Right forelimb (tissue), 1 donor: ENCODE data around the gene F10.
"Not testable (repeated sequence)": the region's sequence is repeated elsewhere in the genome, so short reads cannot be mapped to it uniquely, and the experiment has no call there.

Experiments used
- DNase-seq: peaks from one replicate; pipeline ENCODE4 v3.0.0-alpha.2; 2018

The F10 gene

DNA sequence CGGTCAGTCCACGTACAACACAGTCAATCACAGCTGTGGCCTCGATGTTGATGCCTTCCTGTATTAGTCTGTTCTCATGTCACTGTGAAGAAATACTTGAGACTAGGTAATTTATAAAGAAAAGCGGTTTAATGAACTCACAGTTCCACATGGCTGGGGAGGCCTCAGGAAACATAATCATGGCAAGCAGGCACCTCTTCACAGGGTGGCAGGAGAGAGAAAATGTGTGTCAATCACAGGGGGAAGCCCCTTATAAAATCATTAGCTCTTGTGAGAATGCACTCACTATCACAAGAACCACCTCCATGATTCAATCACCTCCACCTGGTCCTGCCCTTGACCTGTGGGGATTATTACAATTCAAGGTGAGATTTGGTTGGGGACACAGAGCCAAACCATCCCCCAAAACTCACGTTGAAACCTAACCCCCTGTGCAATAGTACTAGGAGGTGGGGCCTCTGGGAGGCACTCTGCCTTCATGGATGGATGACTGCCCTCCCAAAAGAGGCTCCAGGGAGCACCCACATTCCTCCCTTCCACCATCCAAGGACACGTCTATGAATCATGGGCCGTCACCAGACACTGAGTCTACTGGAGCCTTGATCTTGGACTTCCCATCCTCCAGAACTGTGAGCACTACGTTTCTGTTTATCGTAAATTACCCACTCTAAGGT is 33.5 kb downstream of the F10 start:
- DNase-seq = no peak

DNA sequence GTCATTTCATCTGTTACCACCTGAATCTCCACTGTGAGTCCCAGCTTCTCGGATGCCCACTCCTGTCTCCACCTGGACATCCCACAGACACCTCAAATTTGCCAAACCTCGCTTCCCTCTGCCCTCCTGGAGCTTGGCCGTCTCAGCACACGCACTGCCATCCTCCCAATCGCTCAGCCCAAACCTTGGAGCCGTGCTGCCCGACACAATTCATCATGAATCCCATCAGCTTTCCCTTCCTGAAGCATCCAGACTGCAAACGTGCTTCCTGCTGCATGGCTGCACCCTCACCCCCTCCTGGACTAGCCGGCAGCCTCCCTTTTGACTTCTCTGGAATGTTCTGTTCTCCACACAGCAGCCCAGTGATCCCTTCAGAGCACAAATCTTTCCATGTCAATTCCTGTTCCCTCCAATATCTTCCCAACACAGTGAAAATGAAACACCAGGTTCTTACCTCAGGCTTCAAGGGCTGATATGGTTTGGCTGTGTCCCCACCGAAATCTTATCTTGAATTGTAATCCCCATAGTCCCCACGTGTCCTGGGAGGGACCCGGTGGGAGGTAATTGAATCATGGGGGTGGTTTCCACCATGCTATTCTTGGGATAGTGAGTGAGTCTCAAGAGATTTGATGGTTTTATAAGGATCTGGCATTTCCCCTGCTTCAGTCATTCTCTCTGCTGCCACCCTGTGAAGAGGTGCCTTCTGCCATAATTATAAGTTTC is 34.8 kb downstream of the F10 start:
- no peak for DNase-seq

DNA sequence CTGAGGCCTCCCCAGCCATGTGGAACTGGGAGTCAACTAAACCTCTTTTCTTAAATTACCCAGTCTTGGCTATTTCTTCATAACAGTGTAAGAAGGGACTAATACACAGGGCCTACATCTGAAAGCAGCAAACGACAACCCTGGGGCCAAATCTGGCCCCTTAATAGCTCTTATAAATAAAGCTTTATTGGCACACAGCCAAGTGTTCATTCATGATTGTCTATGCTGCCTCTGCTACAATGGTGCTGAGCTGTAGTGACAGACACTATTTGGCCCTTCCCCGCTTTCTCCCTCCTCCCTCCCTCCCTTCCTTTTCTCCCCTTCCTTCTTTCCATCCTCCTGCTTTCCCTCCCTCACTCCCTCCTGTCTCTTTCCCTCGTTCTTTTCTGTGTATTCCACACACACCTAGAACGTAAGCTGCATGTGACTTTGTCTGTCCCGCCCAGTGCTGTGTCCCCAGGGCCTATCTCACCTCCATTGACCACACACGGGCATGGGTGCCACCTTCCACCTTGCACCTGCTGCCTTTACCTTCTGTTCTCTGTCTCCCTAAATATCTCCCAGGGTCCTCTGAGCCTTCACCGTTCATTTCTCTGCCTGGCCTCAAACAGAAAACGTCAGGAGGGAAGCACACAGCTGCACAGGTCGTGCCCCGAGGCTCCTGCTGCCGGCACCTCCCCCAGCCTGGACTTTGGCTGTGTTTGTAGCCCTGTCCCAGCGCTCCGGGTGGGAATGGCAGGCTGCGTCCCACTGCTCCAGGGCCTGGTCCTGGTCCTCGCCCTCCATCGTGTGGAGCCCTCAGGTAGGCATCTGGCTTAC is 35.5 kb downstream of the F10 start, which contains the start of gene PROZ:
PROZ (plus strand) TSS at position 720 of the 819 bp plus-strand sequence; CDS start at position 733, 13 bp downstream.
- DNase-seq = no peak

GRCh38 chr13:113158946-113159345 is 36.3 kb downstream of the F10 start:
- DNase-seq = no peak

DNA sequence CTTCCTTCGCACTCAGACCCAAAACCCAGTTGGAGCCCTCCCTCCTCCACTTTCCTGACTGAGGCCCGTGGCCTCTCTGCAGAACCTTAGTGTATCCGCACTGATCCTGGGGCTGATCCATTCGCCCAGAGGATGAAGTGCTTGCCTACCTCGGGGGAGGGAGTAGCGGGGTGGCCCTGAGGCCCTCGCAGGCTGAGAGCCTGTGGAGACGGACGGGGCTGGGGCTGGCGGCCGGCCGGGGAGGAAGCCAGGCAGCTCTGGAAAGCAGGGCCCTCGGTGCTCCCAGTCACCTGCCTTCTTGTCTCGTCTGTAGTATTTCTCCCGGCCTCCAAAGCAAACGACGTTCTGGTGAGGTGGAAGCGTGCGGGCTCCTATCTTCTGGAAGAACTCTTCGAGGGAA is 37.1 kb downstream of the F10 start:
- DNase-seq = no peak

GRCh38 chr13:113160983-113161382 is 38.4 kb downstream of the F10 start:
- DNase-seq = no peak

GRCh38 chr13:113161433-113161832 is 38.8 kb downstream of the F10 start:
- DNase-seq = no peak

GRCh38 chr13:113161975-113162374 is 39.4 kb downstream of the F10 start:
- not testable (repeated sequence) for DNase-seq

- no peak for DNase-seq
Observed at GRCh38 chr13:113162783-113163685, 40.4 kb downstream of the F10 start.

DNA sequence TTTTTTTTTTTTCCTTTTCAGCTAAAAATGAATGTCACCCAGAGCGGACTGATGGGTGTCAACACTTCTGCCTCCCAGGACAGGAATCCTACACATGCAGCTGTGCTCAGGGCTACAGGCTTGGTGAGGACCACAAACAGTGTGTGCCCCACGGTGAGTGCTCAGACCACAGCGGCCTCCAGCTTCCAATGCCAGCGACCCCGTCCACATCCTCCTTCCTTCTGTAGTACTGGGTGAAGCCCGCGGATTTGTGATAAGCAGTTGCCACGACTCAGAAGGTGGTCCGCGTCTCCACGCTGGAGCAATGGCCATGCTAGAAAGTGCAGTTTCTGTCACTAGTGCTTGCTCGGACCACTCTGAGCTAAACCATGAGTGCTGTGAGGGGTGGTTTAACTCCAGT is 41.9 kb downstream of the F10 start:
- DNase-seq = no peak

- no peak for DNase-seq
Observed at GRCh38 chr13:113166266-113166665, 43.7 kb downstream of the F10 start.

- DNase-seq = no peak
Observed at GRCh38 chr13:113166681-113167080, 44.1 kb downstream of the F10 start.

- DNase-seq = no peak
Observed at GRCh38 chr13:113167155-113167554, 44.6 kb downstream of the F10 start.

DNA sequence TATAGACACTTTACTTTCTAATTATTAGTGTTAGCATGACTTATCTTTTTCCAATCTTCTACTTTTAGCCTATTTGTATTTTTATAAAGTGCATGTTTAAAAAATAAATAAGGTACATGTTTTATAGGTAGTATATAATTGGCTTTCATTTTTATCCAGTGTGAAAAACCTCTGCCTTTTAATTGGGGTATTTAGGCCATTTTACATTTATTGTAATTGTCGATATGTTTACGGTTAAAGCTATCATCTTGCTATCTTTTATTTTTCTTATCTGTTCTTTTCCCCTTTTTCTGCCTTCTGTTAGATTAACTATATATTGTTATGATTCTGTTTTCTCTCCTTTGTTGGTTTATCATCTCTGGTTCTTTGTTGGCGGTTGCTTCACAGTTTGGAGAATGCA is 45.0 kb downstream of the F10 start:
- DNase-seq = no peak

DNA sequence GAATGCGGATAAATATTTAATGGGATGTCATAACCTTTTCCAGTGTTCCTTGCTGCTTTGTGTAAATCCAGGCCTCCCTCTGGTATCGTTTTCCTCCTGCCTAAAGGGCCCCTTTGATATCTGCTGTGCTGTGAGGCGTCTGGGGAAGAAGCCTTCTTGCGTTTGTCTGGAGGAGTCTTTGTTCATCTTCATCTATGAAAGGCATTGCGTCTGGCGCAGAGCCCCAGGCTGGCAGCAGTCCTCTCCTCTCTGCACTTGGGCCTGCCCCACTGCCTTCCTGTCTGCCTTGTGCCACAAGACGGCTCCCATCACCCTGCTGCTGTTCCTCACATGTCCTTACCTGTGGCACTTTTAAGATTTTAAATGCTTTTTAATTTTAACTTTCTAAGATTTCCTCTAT is 45.6 kb downstream of the F10 start:
- no peak for DNase-seq

- DNase-seq = no peak
Observed at GRCh38 chr13:113169277-113170272, 47.0 kb downstream of the F10 start.

DNA sequence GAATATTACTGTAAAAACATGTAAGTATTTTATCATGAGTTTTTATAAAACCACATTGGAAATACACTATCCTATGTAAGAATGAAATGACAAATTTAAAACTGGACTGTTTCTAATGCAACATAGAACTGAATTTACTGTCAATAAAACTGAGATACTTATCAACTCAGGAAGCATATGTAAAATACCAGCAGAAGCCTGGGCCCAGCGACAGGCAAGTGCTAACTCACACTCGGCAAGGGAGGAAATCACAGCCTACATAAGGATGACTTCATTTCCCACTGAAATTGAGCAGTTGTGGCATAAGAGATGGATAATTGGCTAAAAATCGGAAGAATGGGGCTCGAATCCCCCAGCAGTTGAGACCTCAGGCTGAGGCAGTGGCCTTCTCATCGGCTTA is 47.9 kb downstream of the F10 start:
- DNase-seq = no peak

GRCh38 chr13:113171250-113172125 is 48.9 kb downstream of the F10 start:
- DNase-seq = no peak

DNA sequence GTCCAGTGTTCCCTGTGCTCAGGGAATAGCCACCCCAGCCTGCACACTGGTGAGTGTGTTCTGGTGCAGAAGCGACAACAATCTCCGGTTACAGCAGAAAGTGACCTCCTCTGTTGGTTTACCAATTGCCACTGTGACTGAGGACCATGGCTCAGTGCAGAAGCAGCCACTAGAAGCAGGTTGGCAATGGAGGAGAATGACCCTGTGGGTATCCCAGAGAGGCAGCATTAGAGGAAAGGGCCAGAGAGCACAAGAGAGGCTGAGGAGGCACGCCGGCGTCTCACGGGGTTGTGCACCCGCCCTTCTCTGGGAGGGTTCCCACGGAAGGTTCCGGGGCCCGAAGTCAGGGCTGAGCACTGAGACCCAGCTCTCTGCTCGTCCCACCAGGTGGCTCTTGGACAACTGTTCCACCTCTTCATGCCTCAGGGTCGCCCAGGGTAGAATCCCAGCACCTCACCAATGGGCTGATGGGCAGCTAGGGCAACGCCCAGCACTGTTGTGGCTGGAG is 49.9 kb downstream of the F10 start:
- DNase-seq = no peak

- DNase-seq = no peak
Observed at GRCh38 chr13:113176280-113176679, 53.7 kb downstream of the F10 start.
